GM18519 (cell line): ENCODE measurements around the gene ERI2.
"Not testable (repeated sequence)": the region's sequence is repeated elsewhere in the genome, so short reads cannot be mapped to it uniquely, and the experiment has no call there.

Experiments
- ATAC-seq: cut with Tn5 transposase; IDR thresholded peaks from one replicate; pipeline ENCODE4 v1.9.1; 2021; ENCODE audit warnings: mild to moderate bottlenecking, moderate library complexity; ENCODE audit not compliant: unreplicated experiment, low FRiP score

Gene ERI2

DNA sequence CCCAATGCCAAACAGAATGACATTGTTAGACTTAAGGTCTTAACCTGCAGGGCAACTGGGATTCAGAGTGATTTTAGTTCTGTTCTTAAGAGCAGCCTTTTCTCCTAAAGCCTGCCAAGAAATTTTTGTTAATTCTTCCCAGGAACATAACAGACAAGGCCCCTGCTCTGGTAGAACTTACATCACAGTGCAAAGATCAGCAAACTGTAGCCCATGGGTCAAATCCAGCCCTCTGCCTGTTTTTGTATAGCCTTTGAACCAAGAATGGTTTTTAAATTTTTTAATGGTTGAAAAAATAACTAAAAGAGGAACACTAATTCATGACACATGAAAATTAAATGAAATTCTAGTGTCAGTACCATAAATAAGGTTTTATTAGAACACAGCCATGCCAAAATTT lies 38.7 kb downstream of the ERI2 start:
- ATAC-seq = no peak

DNA sequence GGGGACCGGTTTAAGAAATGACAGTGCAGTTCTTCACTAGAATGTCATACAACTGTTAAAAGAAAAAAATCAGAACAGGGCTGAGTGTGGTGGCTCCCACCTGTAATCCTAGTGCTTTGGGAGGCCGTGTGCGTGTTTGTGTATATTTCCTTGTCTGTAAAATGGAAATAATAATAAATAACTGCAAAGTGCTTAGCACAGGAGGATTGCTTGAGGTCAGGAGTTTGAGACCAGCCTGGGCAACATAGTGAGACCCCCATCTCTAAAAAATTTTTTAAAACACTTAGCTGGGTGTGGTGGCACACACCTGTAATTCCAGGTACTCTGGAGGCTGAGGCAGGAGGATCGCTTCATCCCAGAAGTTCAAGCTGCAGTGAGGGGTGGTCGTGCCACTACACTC lies 40.0 kb downstream of the ERI2 start:
- no peak for ATAC-seq

DNA sequence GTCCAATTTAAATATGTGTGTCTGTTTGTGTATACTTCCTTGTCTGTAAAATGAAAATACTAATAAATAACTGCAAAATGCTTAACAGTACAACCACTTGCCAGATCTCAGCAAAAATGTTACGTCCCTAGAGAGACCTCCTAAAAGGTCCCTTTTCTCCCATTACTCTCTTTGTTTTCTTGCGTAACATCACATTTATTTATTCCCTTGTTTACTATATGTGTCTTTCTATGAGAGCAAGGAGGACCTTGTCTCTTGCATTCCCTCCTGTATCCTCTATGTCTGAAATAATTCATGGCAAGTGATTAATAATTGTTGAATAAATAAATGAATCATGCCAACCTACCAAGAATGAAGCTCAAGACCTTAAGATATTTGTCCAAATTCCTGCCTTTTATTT lies 40.5 kb downstream of the ERI2 start:
- no peak for ATAC-seq

DNA sequence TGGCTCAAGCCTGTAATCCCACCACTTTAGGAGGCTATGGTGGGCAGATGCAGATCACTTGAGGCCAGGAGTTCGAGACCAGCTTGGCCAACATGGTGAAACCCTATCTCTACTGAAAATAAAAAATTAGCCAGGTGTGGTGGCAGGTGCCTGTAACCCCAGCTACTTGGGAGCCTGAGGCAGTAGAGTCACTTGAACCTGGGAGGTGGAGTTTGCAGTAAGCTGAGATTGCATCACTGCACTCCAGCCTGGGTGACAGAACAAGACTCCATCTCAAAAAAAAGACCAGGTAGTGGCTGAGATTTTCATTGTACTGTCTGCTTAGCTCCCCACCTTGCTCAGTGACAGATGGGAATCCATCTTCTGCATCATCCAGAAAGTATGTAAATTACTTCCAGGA lies 41.8 kb downstream of the ERI2 start:
- not testable (repeated sequence) for ATAC-seq

DNA sequence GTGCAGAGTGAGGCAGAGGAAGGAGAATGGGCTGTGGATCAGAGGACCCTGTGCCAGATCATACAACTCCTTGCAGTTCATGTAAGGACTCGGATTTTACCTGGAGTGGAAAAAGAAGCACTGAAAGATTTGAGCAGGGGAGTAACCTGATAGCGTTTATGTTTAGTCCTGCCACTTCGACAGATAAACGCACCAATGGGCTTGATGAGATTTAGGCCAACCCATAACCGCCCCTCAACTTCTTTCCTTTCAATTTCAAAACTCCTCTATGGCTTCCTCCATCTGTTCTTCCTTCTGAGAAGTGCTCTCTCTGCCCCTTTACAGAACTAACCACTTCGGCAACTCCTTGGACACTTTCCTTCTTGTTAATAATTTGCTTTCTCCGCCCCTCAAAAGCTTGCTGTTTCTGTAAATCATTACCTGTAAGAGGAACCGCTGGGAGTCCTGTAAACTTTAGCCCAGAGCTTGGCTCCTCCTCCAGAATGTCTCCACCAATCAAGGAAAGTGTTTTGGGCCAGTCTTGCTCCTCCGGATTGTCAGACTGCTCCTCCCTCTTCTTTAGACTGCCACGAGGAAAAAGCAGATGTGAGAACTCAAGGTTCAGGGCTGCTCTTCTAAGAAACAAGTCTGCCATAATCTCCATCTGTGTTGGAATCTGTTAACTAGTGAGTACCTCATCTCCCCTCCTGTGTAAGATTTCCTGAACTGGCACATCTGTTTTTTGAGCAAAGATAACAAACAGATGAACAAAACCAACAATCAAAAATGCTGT lies 42.6 kb downstream of the ERI2 start, which contains the start of gene ACSM3:
Gene ACSM3, plus strand, starts transcription at position 554 of the 772 bp plus-strand sequence. CDS start 6,021 bp downstream, outside the sequence.
- peak; percentile 93 for ATAC-seq

DNA sequence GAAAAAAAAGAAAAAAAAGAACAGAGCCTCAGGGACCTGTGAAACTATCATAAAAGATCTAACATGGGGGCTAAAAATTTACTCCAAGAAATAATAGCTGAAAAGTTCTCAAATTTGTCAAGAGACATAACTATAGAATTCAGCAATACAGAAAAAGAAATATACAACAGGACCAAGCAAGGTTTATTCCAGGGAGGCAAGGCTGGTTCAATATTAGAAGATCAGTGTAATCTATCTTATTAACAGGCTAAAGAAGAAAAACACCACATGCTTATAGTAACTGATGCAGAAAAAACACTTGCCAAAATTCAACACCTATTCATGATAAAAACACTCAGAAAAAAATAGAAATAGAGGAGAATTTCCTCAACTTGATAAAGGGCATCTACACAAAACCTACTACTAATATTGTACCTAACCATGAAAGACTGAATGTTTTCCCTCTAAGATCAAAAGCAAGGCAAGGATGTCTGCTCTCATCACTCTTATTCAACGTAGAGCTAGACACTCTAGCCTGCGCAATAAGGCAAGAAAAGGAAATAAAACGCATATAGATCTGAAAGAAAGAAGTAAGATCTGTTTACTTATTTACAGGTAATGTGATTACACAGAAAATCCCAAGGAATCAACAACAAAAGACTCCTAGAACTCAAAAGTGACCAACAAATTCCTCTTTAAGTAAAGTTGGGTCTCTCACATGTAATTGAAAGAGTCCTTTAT lies 43.7 kb downstream of the ERI2 start:
- no peak for ATAC-seq

DNA sequence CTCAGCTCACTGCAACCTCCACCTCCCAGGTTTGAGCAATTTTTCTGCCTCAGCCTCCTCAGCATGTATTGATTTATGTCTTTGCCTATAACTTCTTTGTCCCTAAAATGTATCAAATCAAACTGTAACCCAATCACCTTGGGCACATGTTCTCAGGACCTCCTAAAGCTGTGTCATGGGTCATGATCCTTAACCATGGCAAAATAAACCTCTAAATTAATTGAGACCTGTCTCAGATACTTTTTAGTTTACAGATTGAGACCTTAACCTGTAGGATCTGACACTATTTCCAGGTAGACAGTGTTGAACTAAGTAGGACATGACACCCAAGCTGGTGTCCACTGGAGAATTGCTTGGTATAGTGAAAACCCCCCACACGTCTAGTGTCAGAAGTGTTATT lies 45.1 kb downstream of the ERI2 start:
- no peak for ATAC-seq

DNA sequence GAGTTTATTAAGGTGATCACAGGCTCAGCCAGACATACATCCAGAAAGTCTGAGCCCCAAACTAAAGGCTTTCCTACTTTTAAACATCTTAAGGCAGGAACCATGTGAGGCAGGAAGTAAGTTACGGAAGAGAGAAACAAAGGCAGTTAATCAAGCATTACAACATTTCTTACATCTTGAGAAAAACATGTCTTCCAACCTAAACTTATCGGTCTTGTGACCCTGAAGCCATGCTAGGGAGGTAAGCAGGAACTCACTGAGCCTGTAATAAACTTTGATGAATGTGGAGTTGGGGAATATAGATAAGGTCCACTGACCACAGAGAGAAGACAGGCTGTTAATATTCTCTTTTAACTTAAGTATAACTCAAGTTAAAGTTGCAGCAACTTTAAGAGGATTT lies 45.9 kb downstream of the ERI2 start:
- no peak for ATAC-seq

DNA sequence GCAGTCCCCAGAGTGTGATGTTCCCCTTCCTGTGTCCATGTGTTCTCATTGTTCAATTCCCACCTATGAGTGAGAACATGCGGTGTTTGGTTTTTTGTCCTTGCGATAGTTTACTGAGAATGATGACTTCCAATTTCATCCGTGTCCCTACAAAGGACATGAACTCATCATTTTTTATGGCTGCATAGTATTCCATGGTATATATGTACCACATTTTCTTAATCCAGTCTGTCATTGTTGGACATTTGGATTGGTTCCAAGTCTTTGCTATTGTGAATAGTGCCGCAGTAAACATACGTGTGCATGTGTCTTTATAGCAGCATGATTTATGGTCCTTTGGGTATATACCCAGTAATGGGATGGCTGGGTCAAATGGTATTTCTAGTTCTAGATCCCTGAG lies 50.5 kb downstream of the ERI2 start:
- ATAC-seq = not testable (repeated sequence)

DNA sequence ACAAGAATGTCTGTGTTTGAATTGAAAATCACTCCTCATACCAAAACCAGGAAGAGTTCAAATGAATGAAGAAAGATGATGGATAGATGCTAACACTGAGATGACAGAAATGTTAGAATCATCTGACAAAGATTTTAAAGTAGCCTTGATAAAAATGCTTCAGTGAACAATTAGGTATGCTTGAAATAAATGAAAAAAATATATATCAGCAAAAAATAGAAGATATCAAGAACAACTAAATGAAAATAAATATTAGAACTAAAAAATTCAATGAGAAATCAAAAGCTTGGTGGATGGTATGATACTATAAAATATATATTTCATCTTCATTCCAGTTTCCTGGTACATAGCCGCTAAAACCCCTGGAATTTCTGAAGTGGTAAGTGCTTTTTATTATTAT lies 51.0 kb downstream of the ERI2 start:
- ATAC-seq = no peak

DNA sequence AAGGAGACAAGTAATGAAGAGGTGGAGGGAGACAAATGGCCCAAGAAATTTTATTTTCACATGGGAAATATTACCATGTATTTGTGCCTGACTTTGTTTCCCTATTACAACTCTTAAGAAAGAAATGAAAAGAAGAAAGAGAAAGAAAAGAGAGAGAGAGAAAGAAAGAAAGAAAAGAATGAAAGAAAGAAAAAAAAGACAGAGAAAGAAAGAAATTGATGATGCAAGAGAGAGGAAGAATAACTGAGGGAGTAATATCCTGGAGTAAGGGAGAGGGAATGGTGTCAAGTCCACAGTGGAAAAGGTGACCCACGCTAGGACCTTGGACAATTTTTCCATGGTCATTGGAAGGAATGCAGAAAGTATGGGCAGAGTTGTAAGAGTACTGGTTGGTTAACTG lies 52.5 kb downstream of the ERI2 start:
- no peak for ATAC-seq

DNA sequence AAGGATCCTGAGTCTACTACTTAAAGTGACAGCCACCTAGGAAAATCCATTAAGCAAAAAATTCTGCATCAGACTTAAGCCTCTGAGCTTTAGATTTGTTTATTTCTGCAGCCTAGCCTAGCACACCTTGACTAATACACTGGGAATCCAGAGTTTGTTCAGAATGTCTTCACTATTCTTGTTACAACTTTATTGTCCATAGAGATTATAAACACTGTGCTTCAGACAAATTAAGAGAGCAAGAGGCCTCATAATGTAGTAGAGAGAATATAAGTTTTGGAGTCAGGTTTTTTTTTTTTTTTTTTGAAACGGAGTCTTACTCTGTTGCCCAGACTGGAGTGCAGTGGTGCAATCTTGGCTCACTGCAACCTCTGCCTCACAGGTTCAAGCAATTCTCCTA lies 55.7 kb downstream of the ERI2 start:
- no peak for ATAC-seq

DNA sequence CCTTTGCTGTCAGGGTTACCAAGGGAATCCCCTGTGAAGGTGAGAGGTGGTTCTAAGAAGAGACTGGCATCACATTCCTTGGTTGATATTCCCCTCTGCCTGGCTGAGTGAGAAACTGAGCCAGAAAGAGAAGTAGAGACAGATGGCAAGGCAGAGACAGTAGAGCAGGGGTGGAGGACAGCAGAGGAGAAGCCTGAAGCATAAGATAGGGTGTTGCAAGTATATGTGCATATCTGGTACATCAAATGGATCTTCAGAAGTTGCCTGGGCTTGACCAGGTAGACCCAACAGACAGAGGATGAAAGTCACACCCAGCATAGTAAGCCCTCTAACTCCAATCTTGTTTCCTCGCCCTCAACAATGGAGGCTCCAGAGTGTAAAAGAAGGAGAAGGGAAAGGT lies 56.8 kb downstream of the ERI2 start:
- no peak for ATAC-seq

DNA sequence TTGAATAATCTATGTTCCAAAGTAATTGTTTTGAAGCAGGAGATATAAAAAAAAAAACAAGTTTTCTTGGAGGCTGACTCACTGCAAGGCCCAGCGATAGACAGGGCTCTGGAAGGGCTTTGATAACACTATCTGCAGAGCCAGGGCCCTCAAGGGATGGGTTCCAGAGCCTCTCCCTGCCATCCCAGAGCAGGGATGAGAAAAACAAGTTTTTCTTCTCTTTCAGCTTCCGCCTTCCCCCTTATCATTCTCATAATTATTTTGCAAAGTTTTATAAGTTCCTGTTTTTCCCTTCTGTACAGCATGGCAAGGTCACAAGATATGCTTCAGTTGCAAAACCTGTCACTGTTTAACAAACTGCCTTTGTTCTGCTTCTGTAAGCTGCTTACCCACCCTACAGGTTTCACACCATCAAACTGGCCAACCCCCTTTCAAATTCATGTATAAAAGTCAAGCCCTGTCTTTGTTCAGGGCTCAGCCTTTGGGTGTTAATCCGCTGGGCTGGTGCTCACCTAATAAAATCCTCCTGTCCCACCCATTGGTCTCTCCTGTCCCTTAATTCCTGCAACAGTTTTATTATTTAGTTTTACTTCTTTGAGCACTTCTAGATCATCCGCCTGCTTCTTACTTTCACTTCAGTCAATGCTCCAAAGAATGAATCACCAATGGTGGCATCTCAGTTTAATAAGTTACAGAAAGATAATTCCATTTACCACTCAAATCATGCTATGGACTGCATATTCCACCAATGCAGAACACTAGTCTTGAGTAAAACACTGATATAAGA lies 59.0 kb downstream of the ERI2 start:
- no peak for ATAC-seq

DNA sequence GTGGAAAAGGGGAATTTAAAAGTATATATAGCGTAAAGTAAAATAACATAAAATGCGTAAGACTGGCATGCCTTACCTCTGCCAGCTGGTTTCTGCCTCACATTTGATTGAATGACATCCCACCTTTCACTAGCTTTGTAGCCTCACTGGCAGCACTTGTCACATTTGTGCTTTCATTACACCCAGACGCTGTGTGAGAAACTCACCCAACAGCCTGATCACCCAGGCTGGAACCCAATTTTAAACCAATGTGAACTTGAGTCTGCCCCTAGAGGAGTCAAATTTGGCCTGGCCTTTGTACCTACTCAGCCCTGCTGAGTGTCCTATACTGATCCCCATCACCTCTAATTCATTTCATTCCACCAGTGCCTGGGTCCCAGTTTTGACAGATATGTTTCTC lies 59.8 kb downstream of the ERI2 start:
- ATAC-seq = no peak
